CD4-positive, alpha-beta T cell treated with Interleukin-17A for 1 hour (primary cell): ENCODE data around the gene RALGPS1.

Source experiments
- DNase-seq: peaks from one replicate; pipeline ENCODE4 v3.0.0-alpha.2; 2020

Gene RALGPS1

DNA sequence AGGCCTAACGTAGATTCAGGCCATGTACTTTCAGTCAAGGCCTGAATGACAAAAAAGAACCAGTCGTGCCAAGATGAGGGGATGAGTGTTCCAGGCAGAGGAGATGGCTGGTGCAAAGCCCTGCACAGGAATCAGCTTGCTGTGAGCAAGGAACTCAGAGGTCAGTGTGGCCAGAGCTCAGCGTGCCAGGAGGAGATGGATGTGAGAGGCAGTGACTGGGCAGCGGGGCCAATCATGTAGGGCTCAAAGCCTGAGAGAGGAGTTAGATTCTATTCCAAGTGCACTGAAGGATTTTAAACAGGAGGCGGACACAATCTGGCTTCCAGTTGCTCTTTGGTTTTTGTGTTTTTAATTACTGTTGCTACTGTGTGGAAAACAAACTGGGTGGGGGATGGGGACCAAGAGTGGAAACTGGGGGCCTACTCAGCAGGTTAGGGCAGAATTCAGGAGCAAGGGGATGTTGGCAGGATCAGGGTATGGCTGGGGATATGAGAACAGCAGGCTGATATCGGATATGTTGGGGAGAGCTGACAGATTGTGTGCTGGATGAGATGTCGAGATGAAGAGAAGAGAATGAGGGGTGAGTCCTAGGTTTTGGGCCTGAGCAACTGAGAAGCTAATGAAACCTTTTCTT is 143.5 kb downstream of the RALGPS1 start:
- no peak for DNase-seq

DNA sequence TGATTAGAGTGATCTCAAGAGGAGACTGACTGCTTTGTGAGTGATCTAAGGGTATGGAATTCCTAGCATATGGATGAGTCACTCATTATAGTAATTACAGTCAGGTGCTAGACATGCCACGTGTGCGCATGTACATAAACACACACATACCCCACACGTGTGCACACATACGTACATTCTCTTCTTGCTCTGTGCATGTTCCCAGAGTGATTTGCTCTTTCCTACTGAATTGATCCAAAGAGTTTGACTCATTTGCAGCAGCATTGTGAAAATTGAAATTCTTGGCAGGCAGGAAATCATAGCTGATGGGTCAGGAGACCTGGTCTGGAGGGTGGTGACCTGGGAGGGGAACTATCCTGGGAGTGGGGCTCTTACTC is 144.1 kb downstream of the RALGPS1 start:
- no peak for DNase-seq

DNA sequence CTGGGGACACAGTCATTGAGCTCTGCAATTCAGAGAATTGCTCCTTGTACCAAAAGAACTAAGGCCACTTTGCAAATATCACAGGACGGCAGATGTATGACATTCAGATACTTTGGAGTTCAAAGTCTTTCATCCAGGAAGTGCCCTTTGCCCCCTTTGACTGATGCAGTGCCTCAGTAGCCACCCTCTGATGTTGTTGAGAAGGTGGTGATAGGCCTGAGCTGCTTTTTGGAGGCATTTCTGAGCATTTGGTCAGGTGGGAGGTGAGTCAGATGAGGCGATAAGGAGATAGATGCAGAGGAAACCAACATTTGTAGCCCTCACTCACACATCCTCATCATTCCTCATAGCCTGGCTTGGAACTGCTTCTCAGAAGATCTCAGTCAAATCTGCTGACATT is 144.4 kb downstream of the RALGPS1 start:
- no peak for DNase-seq

DNA sequence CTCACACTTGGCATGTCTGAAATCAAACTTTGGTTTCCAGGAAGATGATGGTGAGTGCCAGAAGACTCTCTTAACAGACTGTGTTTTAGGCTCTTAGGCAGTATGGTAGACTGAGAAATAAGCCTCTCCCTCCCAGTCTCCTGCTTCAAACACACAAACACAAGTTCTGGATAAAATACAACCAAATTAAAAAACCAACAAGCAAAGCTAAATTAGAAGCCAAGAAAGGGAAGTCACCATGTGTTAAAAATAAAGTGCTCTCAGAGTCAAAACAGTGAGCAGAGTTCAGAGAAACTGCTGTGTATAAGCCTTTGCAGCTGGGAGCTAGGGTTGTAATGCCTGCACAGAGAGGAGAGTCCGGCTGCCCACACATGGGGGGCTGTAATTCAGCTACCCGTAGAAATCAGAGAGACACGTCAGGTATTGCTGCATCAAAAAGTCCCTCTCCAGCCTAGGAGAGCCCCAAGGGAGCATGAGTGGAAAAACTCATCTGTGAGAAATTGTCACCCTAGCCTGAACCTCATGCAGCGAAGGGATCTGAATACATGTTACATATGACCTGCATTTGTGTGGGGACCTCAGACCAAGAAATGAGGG is 145.3 kb downstream of the RALGPS1 start:
- DNase-seq: no peak

DNA sequence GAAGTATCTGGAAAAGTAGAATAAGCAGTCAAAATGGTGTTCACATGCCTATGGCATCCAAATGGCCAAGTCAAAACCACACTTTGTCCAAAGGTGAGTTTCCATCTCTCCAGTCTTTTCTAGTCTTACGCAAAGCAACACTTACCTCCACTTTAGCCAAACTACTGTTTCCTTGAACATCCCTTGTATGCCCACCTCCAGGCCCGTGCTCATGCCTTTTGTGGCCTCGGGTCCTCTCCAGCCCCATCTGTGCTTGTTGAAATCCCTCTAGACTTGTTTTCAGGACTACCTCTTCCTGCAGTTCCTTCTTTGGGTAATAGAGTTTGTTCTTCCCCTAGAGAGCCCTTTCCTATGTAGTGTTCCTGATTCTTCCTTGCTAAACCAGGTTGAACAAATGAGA is 146.8 kb downstream of the RALGPS1 start:
- no peak for DNase-seq

DNA sequence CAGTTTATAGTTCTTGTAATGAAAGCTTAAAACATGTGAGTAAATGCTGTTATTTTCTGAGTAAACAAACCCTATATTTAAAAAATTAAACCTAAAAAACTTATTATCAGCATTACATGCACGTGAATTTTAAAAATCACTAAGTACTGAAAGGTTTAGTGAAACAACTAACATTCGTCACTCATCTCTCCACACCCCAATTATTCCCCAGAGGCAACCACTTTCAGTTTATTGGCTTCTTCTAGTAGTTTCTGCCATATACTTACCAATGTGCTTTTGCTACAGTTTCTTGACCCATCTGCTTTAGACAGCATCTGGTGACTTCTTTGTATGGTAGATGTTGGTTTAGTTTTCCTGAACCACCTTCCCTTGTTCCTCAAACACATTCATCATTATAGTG is 149.8 kb downstream of the RALGPS1 start:
- DNase-seq: no peak

DNA sequence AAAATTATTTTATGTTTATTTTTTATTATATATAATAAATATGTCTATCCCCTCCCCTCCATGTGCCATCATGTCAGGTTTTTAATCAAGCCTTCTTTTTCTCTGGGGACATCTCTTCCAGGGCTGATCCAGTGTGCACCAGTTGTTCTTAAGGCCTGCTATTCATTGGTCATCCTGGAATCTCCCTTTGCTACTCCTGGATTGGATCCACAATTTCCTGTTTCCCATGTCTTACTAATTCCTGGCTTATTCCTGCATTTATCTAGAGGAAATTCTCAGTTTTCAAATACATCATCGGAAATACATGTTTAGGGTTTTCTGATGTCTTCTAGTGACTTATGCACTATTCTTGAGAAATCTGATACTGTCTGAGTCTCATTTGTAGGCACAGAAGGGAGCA is 151.0 kb downstream of the RALGPS1 start:
- DNase-seq: no peak

DNA sequence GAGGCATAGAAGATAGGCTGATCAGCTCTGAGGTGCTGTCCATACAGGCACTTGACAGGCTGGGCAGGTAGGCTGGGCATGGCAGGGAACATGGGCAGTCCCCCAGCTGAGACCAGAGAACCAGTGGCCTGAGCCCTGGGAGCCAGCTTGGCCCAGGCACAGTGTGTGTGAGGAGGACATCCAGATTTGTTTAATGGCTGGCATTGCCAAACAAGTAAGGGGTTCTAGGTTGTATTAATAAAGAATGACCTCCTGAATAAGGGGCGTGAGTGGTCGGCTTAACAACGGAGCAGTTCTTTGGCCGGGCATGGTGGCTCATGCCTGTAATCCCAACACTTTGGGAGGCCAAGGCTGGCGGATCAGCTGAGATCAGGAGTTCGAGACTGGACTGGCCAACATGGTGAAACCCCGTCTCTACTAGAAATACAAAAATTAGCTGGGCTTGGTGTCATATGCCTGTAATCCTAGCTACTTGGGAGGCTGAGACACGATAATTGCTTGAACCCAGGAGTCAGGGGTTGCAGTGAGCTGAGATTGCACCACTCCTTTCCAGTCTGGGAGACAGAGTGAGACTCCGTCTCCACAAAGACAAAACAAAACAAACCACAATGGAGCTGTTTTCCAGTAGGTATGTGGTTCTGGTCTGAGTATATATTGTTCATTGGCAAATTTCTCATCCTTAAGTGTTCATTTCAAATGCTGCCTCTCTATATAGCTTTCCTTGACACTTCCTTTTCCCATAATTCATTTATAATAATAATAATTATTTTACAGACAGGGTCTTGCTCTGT is 151.7 kb downstream of the RALGPS1 start:
- no peak for DNase-seq

DNA sequence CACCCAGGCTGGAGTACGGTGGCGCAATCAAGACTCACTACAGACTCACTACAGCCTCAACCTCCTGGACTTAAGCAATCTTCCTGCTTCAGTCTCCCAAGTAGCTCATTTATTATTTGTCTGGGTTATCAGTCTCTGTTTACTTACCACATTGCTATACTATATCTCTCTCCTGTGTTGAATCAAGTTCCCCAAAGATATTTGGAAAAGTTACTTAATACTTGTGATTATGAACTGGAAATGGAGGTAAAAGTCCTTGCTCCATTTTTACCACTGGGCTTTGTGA is 152.2 kb downstream of the RALGPS1 start:
- no peak for DNase-seq

DNA sequence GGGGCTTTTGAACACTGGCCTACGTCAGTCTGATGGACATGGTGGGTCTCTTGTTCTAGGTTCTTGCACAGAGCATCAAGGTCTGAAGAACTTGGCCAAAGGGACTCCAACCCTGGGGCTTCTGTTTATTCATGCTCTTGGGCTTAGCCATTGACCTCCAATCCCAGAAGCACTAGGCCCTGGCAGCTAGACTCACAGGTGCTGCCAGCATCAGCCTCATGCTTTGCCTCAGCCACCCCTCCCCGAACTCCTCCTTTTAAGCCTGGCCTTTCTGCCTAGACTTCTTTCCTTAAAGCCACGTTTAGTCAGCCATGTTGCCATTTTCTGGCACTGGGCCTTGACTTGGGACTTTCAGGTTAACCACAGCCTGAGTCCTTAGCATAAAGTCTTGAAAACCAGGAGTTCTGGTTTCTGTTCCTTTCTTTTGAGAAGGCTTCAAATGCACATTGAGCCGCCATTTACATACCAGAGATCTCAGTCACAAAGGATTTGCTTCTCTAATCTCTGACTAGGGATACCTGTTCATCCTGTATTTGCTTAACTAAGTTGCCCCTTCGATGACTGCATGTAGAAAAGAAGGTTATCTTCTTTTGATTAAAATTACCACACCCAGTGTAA is 153.1 kb downstream of the RALGPS1 start:
- DNase-seq: no peak

DNA sequence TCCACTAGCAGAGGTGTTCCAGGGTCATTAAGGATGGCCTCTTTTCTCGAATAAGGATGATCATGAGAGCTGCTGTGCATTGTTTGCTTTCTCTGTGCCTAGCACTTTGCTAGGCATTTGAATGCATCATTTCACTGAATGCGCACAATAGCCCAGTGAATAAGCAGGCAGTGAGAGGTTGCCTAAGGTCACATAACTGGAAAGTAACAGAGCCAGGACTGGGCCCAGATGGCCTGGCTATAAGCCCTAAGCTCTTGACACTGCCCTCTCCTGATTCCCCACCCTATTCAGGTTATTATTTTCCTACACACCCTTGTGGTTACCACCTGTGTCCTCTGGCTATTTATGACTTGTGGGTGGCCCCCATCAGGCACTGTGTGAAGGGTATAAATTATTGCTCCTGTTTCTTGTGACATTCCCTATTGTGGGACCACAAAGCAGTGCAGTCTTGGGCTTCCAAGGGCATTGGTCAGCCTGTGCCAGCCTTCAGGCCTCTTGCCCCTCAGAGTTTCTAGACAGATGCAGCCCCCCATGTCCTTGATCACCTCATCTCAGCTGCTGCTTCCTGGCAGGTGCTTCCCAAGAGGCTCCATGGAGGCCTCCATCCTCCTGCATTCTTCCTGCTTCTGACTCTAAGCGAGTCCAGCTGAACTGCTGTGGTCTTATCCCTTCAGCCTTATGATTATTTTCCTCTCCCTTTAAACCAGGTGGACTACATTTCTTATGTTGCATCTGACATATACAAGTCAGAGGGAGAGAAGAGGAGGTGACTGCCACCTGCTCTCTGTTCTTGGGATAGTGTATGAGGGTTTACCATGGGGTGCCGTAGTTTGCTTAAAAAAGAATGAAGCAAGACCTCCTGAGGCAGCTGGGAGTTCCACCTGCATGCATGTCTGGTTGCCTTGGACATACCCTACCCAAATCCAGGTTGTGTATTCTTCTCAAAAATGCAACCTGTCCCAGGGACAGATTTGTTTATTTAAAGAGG is 160.3 kb downstream of the RALGPS1 start:
- DNase-seq: no peak

DNA sequence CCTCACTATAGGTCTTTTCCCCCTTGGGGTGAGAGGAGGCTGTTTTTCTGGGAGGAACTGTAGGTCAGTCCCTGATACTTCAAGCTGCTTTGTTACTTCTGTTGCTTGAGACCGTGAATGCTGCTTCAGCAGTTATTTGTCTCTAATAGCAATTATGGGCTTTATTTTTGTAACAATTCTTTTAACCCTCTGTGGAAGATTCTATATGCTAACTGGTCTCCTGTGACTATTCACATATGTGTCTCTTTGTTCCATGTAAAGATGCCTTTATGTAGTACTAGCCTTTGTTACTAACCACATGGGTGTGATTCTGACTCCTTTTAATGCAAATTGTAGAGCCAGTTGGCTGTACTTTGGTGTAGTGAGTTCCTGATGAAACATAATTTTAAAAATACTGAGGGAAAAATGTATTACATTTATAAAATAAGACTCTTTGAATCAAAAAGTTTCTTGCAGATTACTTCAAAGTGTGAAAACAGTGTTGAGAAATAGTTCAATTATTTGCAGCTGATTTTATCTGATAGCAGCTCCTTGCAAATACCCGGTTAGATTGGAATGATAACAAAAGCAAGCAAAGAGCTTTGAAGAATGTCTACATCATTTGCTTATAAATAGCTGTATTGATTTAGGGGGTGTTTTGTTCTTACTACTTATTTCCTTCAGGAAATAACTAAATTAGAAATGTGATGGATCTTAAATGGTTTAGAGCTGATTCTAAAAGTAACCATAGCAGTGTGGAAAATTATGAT is 161.2 kb downstream of the RALGPS1 start:
- DNase-seq: no peak

DNA sequence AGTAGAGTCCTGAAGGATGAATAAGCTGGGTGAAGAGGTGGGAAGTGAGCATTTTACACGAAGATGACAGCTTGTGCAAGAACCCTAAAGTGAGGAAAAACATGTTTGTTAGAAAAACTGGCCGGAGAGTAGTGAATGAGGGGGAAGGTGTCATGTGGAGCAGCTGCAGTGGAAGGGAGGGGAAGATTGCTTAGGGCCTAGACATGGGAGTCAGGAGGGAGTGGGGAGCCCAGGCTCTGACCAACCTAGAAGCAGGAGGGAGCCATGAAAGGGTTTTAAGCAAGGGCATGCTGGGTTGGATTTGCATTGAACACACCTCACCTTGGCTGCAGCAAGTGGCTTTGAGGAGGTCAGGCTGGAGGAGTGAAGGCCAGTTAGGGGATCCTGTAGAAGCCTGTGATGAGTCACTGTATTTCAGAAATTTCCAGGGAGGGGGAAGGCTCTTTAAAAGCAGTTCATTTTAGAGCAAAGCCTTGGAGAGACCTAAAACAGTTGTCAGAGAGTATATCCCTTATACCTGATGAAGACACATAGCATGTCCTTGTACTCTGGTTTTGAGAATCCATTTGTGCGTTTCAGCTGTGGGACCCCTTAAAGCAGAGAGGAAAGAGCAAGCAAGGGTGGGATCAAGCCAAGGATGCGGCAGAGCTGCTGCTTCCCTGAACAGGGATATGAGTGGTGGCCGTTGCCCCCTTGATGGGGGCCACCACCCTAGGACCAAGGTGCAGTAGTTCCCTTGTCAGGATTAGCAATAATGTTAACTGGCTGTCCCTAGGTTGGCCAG is 162.5 kb downstream of the RALGPS1 start:
- no peak for DNase-seq

DNA sequence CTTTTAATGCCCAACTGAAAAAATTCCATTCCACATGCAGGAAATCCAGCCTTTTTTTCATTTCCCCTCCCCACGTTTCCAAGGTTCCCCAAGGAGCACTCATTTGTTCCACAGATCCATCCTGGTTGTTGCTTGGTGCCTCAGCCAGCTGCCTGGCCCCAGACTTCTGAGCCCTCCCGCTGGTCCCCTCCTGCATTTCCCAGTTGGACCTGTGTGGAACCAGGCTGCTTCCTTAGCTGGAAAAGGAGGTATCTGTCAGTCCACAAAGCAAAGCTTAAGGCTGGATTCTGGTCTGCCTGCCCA is 163.0 kb downstream of the RALGPS1 start:
- DNase-seq: no peak

DNA sequence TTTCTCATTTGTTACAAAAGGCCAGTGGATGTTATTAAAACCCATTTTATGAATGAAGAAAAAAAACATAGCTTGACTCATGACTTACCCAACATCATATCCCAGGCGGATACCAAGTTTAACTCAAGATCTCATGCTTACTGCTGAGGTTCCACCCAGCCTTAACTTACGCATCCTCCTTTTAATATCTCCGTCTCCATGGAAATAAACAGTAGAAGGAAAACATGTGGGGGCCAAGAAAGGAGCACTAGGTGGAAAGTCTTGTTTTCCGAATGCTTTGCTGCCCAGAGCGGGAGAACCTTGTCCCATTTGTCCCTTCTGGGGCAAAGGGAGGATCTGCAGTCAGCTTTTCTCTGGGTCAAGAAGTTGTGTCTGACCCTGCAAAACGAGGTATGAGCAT is 163.8 kb downstream of the RALGPS1 start:
- DNase-seq: no peak

DNA sequence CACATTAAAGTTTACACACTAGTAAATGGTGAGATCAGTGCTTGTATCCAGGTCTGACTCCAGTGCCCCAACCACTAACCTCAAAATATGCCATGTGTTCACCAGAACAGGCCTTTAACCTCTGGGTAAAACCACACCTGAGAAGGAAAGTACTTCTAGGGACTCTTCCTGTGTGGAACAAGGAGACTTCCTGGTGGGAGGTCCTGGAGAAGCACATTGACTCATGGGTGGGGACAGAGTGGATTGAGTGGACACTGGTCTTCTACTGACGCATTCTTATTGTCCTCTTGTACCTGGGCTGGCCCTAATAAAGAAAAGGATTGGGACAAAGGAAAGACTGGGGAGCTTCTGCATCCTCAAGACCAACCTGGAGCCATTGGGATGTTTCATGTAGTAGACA is 164.4 kb downstream of the RALGPS1 start:
- DNase-seq: no peak

DNA sequence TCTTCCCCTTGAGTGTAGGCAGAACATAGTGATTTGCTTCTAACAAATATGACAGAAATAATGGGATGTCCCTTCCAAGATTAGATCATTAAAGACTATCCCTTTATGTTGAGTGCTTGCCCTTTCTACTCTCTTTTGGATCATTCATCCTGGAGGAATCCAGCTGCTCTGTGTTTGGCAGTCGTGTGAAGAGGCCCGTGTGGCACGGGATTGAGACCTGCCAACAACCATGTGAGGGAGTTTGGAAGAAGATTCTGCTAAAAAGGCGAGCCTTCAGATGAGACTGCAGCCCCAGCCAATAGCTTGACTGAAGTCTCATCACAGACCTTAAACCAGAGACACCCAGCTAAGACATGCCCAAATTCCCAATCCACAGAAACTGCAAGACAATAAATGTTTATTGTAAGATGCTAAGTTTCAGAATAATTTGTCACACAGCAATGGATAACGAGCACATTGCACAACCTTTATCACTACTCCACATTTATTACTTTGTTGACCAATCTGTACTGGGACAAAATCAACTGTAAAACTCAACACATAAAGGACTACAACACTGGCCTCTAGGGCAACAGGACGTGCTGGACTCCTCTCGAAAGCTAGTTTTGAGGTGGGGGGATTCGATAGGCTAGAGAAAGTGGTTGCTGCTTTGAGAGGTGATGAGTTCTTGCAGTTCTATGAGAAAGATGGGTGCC is 165.0 kb downstream of the RALGPS1 start:
- DNase-seq: no peak

DNA sequence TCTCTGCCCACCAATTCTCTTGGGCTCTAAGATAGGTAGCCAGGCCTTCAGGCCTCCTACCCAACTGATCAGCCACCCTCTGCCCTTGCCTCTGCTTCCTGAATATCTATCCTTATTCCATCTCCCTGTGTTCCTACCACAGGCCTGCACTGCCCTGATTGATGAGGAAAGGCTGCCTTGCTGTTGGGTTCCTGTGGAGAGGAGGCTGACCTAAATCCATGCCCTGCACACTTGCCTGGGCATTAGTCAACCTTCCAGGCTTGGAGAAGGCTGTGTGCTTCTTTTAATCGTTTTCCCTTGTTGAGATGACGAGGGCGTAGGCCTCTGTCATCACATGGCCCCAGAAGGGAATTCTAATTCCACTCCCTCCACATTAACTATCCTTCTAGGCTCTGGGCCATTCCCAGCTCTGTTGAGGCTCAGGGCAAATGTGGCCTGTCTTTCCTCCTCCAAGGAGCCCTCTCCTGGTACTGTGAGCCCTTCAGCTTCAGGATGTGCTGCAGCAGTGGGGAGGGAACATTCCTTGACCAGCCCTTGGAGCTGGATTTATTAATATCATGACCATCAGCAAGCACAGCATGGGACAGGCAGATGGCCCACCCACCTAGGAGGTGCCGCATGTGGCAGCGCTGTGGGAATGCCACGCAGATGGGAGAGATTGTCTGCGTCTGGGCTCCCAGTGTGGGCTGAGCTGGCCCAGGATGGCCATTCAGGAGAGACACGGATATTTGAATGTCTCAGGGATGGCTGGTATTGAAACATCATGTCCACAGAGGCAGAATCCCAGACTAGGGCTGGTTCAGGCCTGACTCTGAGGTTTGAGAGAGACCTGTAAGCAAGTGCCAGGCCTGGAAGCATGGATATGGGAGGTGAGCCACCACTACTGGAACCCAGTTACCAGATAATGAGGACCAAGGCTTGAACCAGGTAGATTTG is 166.9 kb downstream of the RALGPS1 start:
- DNase-seq: no peak

DNA sequence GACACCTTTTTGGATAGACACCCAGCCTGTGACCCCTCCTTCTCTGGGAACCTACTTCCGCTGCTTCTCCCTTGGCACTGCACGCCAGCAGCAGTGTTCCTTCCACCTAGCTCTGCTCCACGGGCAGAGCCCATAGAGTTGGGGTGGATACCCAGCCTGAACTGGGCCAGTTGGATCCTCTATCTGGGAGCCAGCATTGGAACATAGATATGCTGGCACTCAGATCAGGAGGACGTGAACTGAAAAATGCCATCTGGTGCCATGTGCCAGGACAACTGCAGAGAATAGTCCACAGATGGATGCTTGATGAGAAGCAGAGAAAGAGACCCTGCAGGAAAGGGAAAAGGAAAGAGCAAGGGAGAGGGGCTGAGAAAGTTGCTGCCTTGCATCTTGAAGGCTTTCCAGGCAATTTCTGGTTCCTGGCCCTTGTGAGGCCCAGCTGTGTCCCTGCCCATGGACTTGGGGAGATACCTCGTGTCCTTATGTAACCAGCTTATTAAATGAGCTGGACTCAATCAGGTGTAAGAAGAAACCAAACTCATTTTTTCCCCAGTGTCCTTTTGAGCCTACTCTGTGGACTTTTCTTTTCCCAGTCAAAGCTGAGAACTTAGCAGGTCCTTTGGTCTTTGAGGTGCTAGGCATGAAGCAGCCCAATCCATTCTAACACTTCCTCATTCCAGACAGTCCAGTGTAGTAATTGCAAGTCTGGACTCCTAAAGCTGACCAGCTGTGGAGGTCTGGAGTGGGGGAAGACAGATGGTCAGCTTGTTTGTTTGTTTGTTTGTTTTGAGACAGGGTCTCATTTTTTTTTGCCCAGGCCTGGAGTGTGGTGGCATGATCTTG is 168.8 kb downstream of the RALGPS1 start:
- no peak for DNase-seq
